ENCODE measurements around the gene FBXO33. TPM values are rescaled to one million over a fixed set of nuclear protein-coding genes. Genes with fewer than 3 reads are reported as not detected.

Gene FBXO33
- total RNA-seq, 1 experiment from 2014 or later: 9.7 TPM

GRCh38 chr14:39441805-39442204 is 9.6 kb upstream of the FBXO33 start:
- no peak for ATAC-seq
- no peaks in the 10 kb centered on the region for H3K4me1 ChIP-seq (ENCODE audit: control insufficient read depth in 1 of 2, insufficient read depth in 2 of 2, low read length in 2 of 2)
- H3K9ac ChIP-seq (ENCODE audit: low read length): no peak overlapping the region
- H3K36me3 ChIP-seq (ENCODE audit: control insufficient read depth in 1 of 2, insufficient read depth in 2 of 2, low read length in 2 of 2): no peaks in the 10 kb centered on the region
- ChIA-PET POLR2A (interaction anchor here (0.6 kb wide), 1 partner anchor 329 kb away, joined by 3 read pairs; no protein-coding TSS in a partner anchor), RAD21 (ENCODE audit: low non-redundant PET in 1 of 2, low total read pairs in 2 of 2, uncharacterized antibody in 2 of 2, unreplicated experiment in 2 of 2) (no interaction called here), CTCF (no interaction called here)
- DNase-seq (ENCODE audit: low read depth, low spot score): no peak
- no peaks in the 10 kb centered on the region for H3K79me2 ChIP-seq (ENCODE audit: insufficient read depth, low read length)
- H3K9me2 ChIP-seq (ENCODE audit: insufficient read depth): no peaks in the 10 kb centered on the region
- H3K4me2 ChIP-seq (ENCODE audit: low read length): no peak overlapping the region
- no peak overlapping the region for H3K27ac ChIP-seq (ENCODE audit: low read depth, low read length)
- no peaks in the 10 kb centered on the region for H4K20me1 ChIP-seq (ENCODE audit: insufficient read depth)
- H3K4me3 ChIP-seq (replicated peaks in 1 of 2; ENCODE audit: low read depth in 1 of 2, low read length in 2 of 2): no peak overlapping the region
- H2AFZ ChIP-seq (ENCODE audit: low read depth, low read length, poor library complexity, severe bottlenecking): no peak overlapping the region
- intact Hi-C loops (cut with micrococcal nuclease): no loop called here
- TF ChIP-seq YY1 (IDR thresholded peaks at IDR 0.05; ENCODE audit: extremely low read depth, insufficient replicate concordance, low read depth, low read length) (no peak), ZNF274 (IDR thresholded peaks at IDR 0.05; ENCODE audit: low read depth, low read length) (no peak), CTCF (IDR thresholded peaks at IDR 0.05 in 2 of 3, conservative IDR thresholded peaks at IDR 0.05 in 1 of 3; ENCODE audit: borderline replicate concordance in 1 of 3, insufficient read depth in 1 of 3, low read depth in 2 of 3, low read length in 2 of 3) (no peak), REST (IDR thresholded peaks at IDR 0.05; ENCODE audit: low read depth) (no peak), SIN3A (IDR thresholded peaks at IDR 0.05; ENCODE audit: low read depth) (no peak), SRF (IDR thresholded peaks at IDR 0.05; ENCODE audit: low read depth) (no peak), POLR2AphosphoS5 (IDR thresholded peaks at IDR 0.05; ENCODE audit: low read depth, low read length) (no peak), ELF1 (IDR thresholded peaks at IDR 0.05; ENCODE audit: borderline replicate concordance, low read depth) (no peak), FOSL1 (IDR thresholded peaks at IDR 0.05; ENCODE audit: low read depth) (no peak), EZH2phosphoT487 (IDR thresholded peaks at IDR 0.05; ENCODE audit: borderline replicate concordance) (no peak), ATF3 (IDR thresholded peaks at IDR 0.05) (no peak), SP1 (IDR thresholded peaks at IDR 0.05; ENCODE audit: low read depth) (no peak), JUND (IDR thresholded peaks at IDR 0.05) (no peak), EZH2 (IDR thresholded peaks at IDR 0.05) (no peak), POLR2A (IDR thresholded peaks at IDR 0.05; ENCODE audit: borderline replicate concordance, extremely low read depth, insufficient read depth, insufficient read length) (no peak), ZBTB33 (IDR thresholded peaks at IDR 0.05; ENCODE audit: extremely low read depth, insufficient replicate concordance, low read length) (no peak), CBX3 (IDR thresholded peaks at IDR 0.05; ENCODE audit: low read depth) (no peak), ZFX (IDR thresholded peaks at IDR 0.05) (no peak), RAD21 (IDR thresholded peaks at IDR 0.05; ENCODE audit: low read depth) (no peak)
- TF ChIP-seq, protein P1, sequence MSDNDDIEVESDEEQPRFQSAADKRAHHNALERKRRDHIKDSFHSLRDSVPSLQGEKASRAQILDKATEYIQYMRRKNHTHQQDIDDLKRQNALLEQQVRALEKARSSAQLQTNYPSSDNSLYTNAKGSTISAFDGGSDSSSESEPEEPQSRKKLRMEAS (IDR thresholded peaks at IDR 0.05): no peak
- no TSS peak for BruUV-seq (replicated peaks)
- peaks cover 0 to 7% of the 10 kb centered on the region in 2 experiments; a peak in 1 of 4 replicates for H3K9me3 ChIP-seq (ENCODE audit: control insufficient read depth in 1 of 2, insufficient read depth in 1 of 2, low read depth in 1 of 2, low read length in 2 of 2)
- no peaks in the 10 kb centered on the region for H3K27me3 ChIP-seq (ENCODE audit: insufficient read depth, low read length)

All from HCT116 (cell line).